Neutrophil (primary cell): Measurements from ENCODE around the gene CPT1C.

Experiments used
- H3K27ac ChIP-seq: fragments of 200-600 bp; sonication (generic); 2 replicates; pipeline ENCODE4 v1.5.1; 2016; ENCODE audit warnings: mild to moderate bottlenecking, moderate library complexity
- H3K27me3 ChIP-seq: fragments of 200-600 bp; sonication (generic); 2 replicates; pipeline ENCODE4 v1.6.0; 2016; ENCODE audit warnings: mild to moderate bottlenecking
- H3K36me3 ChIP-seq: fragments of 200-600 bp; sonication (generic); 2 replicates; pipeline ENCODE4 v1.5.1; 2017
- H3K4me1 ChIP-seq, 2 experiments: fragments of 200-600 bp in 1 of 2; sonication (generic) in 1 of 2; 1 replicate in 1 of 2; 2 replicates in 1 of 2; pipeline versions ENCODE4 v1.5.1 to v1.6.1; 2013 to 2016; ENCODE audit warnings: low read depth in 1 of 2, low read length in 1 of 2, mild to moderate bottlenecking in 1 of 2, moderate library complexity in 1 of 2; ENCODE audit not compliant: control insufficient read depth in 1 of 2, insufficient read depth in 1 of 2
- H3K4me3 ChIP-seq, 2 experiments: fragments of 200-600 bp in 1 of 2; sonication (generic) in 1 of 2; 1 replicate in 1 of 2; 2 replicates in 1 of 2; pipeline ENCODE4 v1.5.1; 2013 to 2016; ENCODE audit warnings: low read depth in 1 of 2, low read length in 1 of 2, mild to moderate bottlenecking in 1 of 2, moderate library complexity in 1 of 2
- H3K9me3 ChIP-seq: fragments of 200-600 bp; sonication (generic); 2 replicates; pipeline ENCODE4 v1.5.1; 2016
- TF ChIP-seq, protein P1 (sequence below): fragments of 200-600 bp; sonication (generic); IDR thresholded peaks from 2 replicates; pipeline ENCODE4 v1.5.1; 2016; ENCODE audit warnings: antibody characterized with exemption

The CPT1C gene

DNA sequence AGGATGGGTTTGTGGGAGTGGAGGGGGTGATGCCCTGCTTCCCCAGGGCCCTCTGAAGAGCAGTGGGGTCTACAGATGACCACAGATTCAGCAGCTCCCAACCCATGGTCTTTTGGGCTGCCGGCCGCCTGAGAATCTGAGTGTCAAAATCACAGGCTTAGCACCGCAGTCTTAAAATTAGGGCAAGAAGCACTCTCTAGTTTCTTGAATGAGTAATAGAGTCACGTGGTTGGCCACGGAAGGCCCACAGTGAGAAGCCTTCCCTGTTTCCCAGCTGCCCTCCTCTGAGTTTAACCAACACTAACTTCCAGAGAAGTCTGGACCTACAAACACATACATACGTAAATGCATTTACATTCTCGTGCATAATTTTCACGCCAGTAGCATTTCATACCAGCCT is 8.6 kb upstream of the CPT1C start:
- no peaks in the 10 kb centered on the region for H3K9me3 ChIP-seq
- H3K27ac ChIP-seq, result no peak overlapping the region
- no peak overlapping the region for H3K4me3 ChIP-seq
- TF ChIP-seq, protein P1, sequence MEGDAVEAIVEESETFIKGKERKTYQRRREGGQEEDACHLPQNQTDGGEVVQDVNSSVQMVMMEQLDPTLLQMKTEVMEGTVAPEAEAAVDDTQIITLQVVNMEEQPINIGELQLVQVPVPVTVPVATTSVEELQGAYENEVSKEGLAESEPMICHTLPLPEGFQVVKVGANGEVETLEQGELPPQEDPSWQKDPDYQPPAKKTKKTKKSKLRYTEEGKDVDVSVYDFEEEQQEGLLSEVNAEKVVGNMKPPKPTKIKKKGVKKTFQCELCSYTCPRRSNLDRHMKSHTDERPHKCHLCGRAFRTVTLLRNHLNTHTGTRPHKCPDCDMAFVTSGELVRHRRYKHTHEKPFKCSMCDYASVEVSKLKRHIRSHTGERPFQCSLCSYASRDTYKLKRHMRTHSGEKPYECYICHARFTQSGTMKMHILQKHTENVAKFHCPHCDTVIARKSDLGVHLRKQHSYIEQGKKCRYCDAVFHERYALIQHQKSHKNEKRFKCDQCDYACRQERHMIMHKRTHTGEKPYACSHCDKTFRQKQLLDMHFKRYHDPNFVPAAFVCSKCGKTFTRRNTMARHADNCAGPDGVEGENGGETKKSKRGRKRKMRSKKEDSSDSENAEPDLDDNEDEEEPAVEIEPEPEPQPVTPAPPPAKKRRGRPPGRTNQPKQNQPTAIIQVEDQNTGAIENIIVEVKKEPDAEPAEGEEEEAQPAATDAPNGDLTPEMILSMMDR, result no peak
- peaks cover 24% of the 10 kb centered on the region for H3K36me3 ChIP-seq
- H3K4me1 ChIP-seq, result peaks cover 19% of the 10 kb centered on the region in 2 experiments
- no peaks in the 10 kb centered on the region for H3K27me3 ChIP-seq

DNA sequence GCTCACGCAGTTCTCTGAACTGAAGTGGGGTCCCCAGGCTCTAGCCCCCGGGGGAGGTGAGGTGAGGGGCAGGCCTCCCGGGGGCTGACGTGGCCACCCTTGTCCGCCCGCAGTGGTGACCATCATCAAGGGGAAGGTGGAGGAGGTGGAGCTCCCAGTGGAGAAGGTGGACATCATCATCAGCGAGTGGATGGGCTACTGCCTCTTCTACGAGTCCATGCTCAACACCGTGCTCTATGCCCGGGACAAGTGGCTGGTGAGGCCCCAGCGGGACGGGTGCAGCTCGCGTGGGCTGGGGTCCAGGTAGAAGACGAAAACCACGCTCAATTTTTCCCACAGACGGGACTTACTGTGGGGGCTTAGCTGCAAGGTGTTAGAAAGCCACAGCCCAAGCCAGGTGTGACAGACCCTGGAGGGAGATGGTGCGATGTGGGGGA is 7.1 kb upstream of the CPT1C start:
- Histone ChIP-seq H3K27ac (no peak overlapping the region), H3K27me3 (peaks cover 7% of the 10 kb centered on the region), H3K4me1 (peaks cover 6 to 8% of the 10 kb centered on the region in 2 experiments), H3K9me3 (no peaks in the 10 kb centered on the region), H3K36me3 (peaks cover 24% of the 10 kb centered on the region), H3K4me3 (no peak overlapping the region)
- TF ChIP-seq, protein P1, result no peak

DNA sequence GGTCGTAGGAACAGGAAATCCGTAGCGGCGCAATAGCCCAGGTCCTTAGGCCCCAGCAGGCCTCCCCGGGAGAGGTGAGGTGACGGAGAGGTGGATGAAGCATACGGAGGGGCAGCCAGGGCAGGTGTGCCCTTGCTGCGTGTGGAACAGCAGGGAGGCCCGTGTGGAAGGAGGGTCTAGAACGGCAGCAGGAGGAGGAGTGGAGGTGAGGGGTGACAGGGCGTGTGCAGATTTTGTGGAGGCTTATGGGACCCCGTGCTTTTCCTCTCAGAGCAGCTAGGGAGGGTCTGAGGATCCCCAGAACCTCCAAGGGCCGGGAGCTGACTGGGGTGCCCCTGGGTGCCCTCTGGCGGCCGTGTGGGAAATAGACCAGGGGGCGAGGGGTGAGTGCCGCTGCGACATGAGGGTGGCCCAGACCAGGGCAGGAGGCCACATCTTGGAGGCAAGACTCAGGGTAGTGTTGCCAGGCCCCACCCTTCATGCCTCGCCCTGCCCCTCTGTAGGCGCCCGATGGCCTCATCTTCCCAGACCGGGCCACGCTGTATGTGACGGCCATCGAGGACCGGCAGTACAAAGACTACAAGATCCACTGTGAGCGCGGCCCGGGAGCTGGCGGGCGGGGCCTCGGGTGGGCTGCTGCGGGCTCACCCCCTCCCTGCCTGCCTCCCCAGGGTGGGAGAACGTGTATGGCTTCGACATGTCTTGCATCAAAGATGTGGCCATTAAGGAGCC is 6.5 kb upstream of the CPT1C start:
- Histone ChIP-seq H3K4me1 (peaks cover 6 to 8% of the 10 kb centered on the region in 2 experiments), H3K36me3 (peaks cover 24% of the 10 kb centered on the region), H3K27ac (no peak overlapping the region), H3K4me3 (no peak overlapping the region), H3K27me3 (peaks cover 13% of the 10 kb centered on the region), H3K9me3 (no peaks in the 10 kb centered on the region)
- TF ChIP-seq, protein P1, result no peak

DNA sequence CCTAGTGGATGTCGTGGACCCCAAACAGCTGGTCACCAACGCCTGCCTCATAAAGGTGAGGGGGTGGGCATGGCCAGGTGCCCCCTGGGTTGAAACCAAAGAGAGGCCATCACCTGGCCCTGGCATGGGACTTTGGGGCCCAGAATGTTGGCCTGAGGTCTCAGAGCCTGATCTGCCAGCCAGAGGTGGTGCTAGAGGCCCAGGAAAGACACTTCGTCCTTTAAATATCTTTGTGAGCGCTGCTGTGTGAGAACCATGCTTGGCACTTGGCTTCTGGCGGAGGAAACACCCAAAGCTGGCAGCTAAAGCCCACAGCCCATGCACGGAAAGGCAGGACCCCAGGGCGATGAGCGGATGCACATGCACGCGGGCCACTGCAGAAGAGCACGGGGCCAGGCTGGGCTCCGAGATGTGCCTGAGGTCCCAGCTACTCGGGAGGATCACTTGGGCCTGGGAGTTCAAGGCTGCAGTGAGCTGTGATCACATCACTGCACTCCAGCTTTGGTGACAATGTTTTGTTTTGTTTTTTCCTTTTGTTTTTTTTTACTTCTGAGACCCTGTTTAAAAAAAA is 5.8 kb upstream of the CPT1C start:
- Histone ChIP-seq H3K4me1 (peaks cover 6% of the 10 kb centered on the region in 2 experiments), H3K9me3 (no peaks in the 10 kb centered on the region), H3K27me3 (peaks cover 19% of the 10 kb centered on the region), H3K27ac (no peak overlapping the region), H3K4me3 (no peak overlapping the region), H3K36me3 (peaks cover 24% of the 10 kb centered on the region)
- TF ChIP-seq, protein P1, result no peak

DNA sequence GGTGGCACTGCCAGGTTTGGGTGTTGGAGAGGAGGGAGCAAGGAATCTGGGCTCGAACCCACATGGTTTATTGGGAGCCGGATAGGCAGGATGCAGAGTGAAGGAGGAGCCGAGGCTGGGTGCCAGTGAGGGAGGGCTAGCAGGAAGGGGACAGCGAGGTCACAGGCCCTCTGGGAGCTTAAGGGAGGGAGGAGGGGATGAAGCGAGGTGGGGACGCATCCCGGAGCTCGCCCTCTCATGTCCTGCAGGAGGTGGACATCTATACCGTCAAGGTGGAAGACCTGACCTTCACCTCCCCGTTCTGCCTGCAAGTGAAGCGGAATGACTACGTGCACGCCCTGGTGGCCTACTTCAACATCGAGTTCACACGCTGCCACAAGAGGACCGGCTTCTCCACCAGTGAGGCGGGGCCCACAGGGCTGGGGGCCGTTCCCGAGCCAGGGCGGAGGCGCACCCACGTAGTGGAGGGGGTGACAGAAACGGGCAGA is 5.0 kb upstream of the CPT1C start:
- H3K36me3 ChIP-seq, result peaks cover 24% of the 10 kb centered on the region
- H3K27ac ChIP-seq, result no peak overlapping the region
- H3K9me3 ChIP-seq, result no peaks in the 10 kb centered on the region
- peaks cover 1 to 8% of the 10 kb centered on the region in 2 experiments for H3K4me1 ChIP-seq
- H3K4me3 ChIP-seq, result no peak overlapping the region
- TF ChIP-seq, protein P1, result no peak
- peaks cover 27% of the 10 kb centered on the region for H3K27me3 ChIP-seq
